BLaER1 treated with 17β-estradiol and CSF1 and Interleukin-3, amounts not matched to agents 10 nM and 100 nM (cell line): ENCODE data around the gene GTPBP1.

ENCODE experiments used
- H3K27ac ChIP-seq, 11 experiments: shearing (Covaris generic); formaldehyde crosslinking; 2 replicates each; pipeline ENCODE4 v1.8.1; 2022
- H3K27me3 ChIP-seq, 11 experiments: shearing (Covaris generic); formaldehyde crosslinking; 2 replicates each; pipeline ENCODE4 v1.8.1; 2022
- H3K36me3 ChIP-seq, 11 experiments: shearing (Covaris generic); formaldehyde crosslinking; 2 replicates each; pipeline ENCODE4 v1.8.1; 2022
- H3K4me1 ChIP-seq, 10 experiments: shearing (Covaris generic); formaldehyde crosslinking; 2 replicates each; pipeline ENCODE4 v1.8.1; 2022
- H3K4me2 ChIP-seq, 11 experiments: shearing (Covaris generic); formaldehyde crosslinking; 2 replicates each; pipeline ENCODE4 v1.8.1; 2022
- H3K4me3 ChIP-seq, 10 experiments: shearing (Covaris generic); formaldehyde crosslinking; 2 replicates each; pipeline ENCODE4 v1.8.1; 2022
- H3K9ac ChIP-seq, 11 experiments: shearing (Covaris generic); formaldehyde crosslinking; 2 replicates each; pipeline ENCODE4 v1.8.1; 2022
- H3K9me3 ChIP-seq, 11 experiments: shearing (Covaris generic); formaldehyde crosslinking; replicated peaks in 1 of 11; 2 replicates each; pipeline ENCODE4 v1.8.1; 2022
- H4K20me1 ChIP-seq, 11 experiments: shearing (Covaris generic); formaldehyde crosslinking; 2 replicates each; pipeline ENCODE4 v1.8.1; 2022
- Cebpa-rat ChIP-seq, 11 experiments: shearing (Covaris generic); IDR thresholded peaks; 2 replicates each; pipeline ENCODE4 v1.8.1; 2022

Gene GTPBP1

GRCh38 chr22:38768036-38768435 lies 62.3 kb downstream of the GTPBP1 start:
- Histone ChIP-seq H3K27ac (no peak overlapping the region), H3K4me1 (peaks cover 0 to 29% (median 21%) of the 10 kb centered on the region in 10 experiments; a peak in 16 of 20 replicates), H4K20me1 (peaks cover 0 to 4% (median 0%) of the 10 kb centered on the region in 11 experiments; a peak in 2 of 22 replicates), H3K4me3 (no peak overlapping the region), H3K4me2 (no peak overlapping the region), H3K9me3 (no peaks in the 10 kb centered on the region), H3K9ac (no peak overlapping the region), H3K27me3 (no peaks in the 10 kb centered on the region), H3K36me3 (no peaks in the 10 kb centered on the region)
- no peak for TF ChIP-seq Cebpa-rat (IDR thresholded peaks at IDR 0.05)

GRCh38 chr22:38770257-38770949 lies 64.7 kb downstream of the GTPBP1 start:
- H3K27me3 ChIP-seq: no peaks in the 10 kb centered on the region
- H3K36me3 ChIP-seq: no peaks in the 10 kb centered on the region
- no peak overlapping the region for H3K27ac ChIP-seq
- H3K9ac ChIP-seq: no peak overlapping the region
- no peak for TF ChIP-seq Cebpa-rat (IDR thresholded peaks at IDR 0.05)
- H3K4me2 ChIP-seq: no peak overlapping the region
- peaks cover 8 to 35% (median 28%) of the 10 kb centered on the region in 10 experiments for H3K4me1 ChIP-seq
- peaks cover 0 to 4% (median 0%) of the 10 kb centered on the region in 11 experiments; a peak in 2 of 22 replicates for H4K20me1 ChIP-seq
- H3K4me3 ChIP-seq: no peak overlapping the region
- no peaks in the 10 kb centered on the region for H3K9me3 ChIP-seq

GRCh38 chr22:38772623-38772873 lies 66.8 kb downstream of the GTPBP1 start:
- Histone ChIP-seq H3K27ac (no peak overlapping the region), H3K4me2 (no peak overlapping the region), H3K4me1 (peaks cover 19 to 36% (median 26%) of the 10 kb centered on the region in 10 experiments), H3K27me3 (no peaks in the 10 kb centered on the region), H3K9me3 (no peaks in the 10 kb centered on the region), H3K9ac (no peak overlapping the region), H3K36me3 (peaks cover 0 to 6% (median 0%) of the 10 kb centered on the region in 11 experiments; a peak in 1 of 22 replicates), H4K20me1 (peaks cover 0 to 4% (median 0%) of the 10 kb centered on the region in 11 experiments; a peak in 2 of 22 replicates), H3K4me3 (no peak overlapping the region)
- no peak for TF ChIP-seq Cebpa-rat (IDR thresholded peaks at IDR 0.05)

GRCh38 chr22:38773363-38773946 lies 67.7 kb downstream of the GTPBP1 start:
- no peak for TF ChIP-seq Cebpa-rat (IDR thresholded peaks at IDR 0.05)
- H4K20me1 ChIP-seq: peaks cover 0 to 4% (median 0%) of the 10 kb centered on the region in 11 experiments; a peak in 1 of 22 replicates
- no peaks in the 10 kb centered on the region for H3K27me3 ChIP-seq
- no peak overlapping the region for H3K27ac ChIP-seq
- no peak overlapping the region for H3K4me2 ChIP-seq
- no peak overlapping the region for H3K9ac ChIP-seq
- no peak overlapping the region for H3K4me3 ChIP-seq
- H3K36me3 ChIP-seq: peaks cover 0 to 10% (median 0%) of the 10 kb centered on the region in 11 experiments; a peak in 1 of 22 replicates
- H3K4me1 ChIP-seq: peaks cover 19 to 34% (median 25%) of the 10 kb centered on the region in 10 experiments
- H3K9me3 ChIP-seq: no peaks in the 10 kb centered on the region

GRCh38 chr22:38774496-38775166 lies 68.9 kb downstream of the GTPBP1 start:
- H3K4me3 ChIP-seq: no peak overlapping the region
- peak overlapping the region; percentile 39 to 79 (median 73); a peak in 20 of 22 replicates for H3K4me2 ChIP-seq
- no peaks in the 10 kb centered on the region for H3K9me3 ChIP-seq
- peak overlapping the region in 2 of 11 experiments; percentile 23 to 30; a peak in 1 of 22 replicates for H3K27ac ChIP-seq
- H3K27me3 ChIP-seq: no peaks in the 10 kb centered on the region
- peaks cover 0 to 22% (median 2%) of the 10 kb centered on the region in 11 experiments; a peak in 12 of 22 replicates for H3K36me3 ChIP-seq
- H3K4me1 ChIP-seq: peaks cover 19 to 34% (median 25%) of the 10 kb centered on the region in 10 experiments
- TF ChIP-seq Cebpa-rat (IDR thresholded peaks at IDR 0.05): no peak
- peak overlapping the region in 5 of 11 experiments; percentile 11 to 59 (median 39); a peak in 6 of 22 replicates for H3K9ac ChIP-seq
- peaks cover 0 to 4% (median 0%) of the 10 kb centered on the region in 11 experiments; a peak in 1 of 22 replicates for H4K20me1 ChIP-seq

- Histone ChIP-seq H3K9me3 (no peaks in the 10 kb centered on the region), H3K27me3 (no peaks in the 10 kb centered on the region), H3K9ac (peak overlapping the region in 8 of 11 experiments; percentile 7 to 59 (median 18); a peak in 10 of 22 replicates), H3K4me1 (peaks cover 19 to 34% (median 25%) of the 10 kb centered on the region in 10 experiments), H4K20me1 (0 out of 22 replicates have a peak, but pooled peaks cover 0 to 4% (median 0%) of the 10 kb centered on the region in 11 experiments), H3K27ac (peak overlapping the region in 5 of 11 experiments; percentile 4 to 48 (median 23); a peak in 6 of 22 replicates), H3K36me3 (peaks cover 0 to 32% (median 11%) of the 10 kb centered on the region in 11 experiments; a peak in 14 of 22 replicates), H3K4me2 (peak overlapping the region; percentile 39 to 79 (median 73)), H3K4me3 (no peak overlapping the region)
- no peak for TF ChIP-seq Cebpa-rat (IDR thresholded peaks at IDR 0.05)
These were observed 69.9 kb downstream of the GTPBP1 start for GRCh38 chr22:38775656-38776055.

GRCh38 chr22:38776086-38776485 lies 70.3 kb downstream of the GTPBP1 start:
- Histone ChIP-seq H3K4me1 (peaks cover 20 to 34% (median 25%) of the 10 kb centered on the region in 10 experiments), H4K20me1 (0 out of 22 replicates have a peak, but pooled peaks cover 0 to 4% (median 0%) of the 10 kb centered on the region in 11 experiments), H3K27me3 (no peaks in the 10 kb centered on the region), H3K36me3 (peaks cover 0 to 36% (median 15%) of the 10 kb centered on the region in 11 experiments; a peak in 15 of 22 replicates), H3K9me3 (no peaks in the 10 kb centered on the region), H3K4me2 (peak overlapping the region; percentile 39 to 79 (median 73); a peak in 21 of 22 replicates), H3K4me3 (no peak overlapping the region), H3K9ac (peak overlapping the region in 3 of 11 experiments; percentile 17 to 59 (median 39); a peak in 2 of 22 replicates), H3K27ac (peak overlapping the region in 3 of 11 experiments; percentile 16 to 48 (median 30); a peak in 4 of 22 replicates)
- TF ChIP-seq Cebpa-rat (IDR thresholded peaks at IDR 0.05): no peak

- TF ChIP-seq Cebpa-rat (IDR thresholded peaks at IDR 0.05): no peak
- H3K4me3 ChIP-seq: no peak overlapping the region
- H3K9me3 ChIP-seq: no peaks in the 10 kb centered on the region
- no peak overlapping the region for H3K27ac ChIP-seq
- no peak overlapping the region for H3K4me2 ChIP-seq
- no peaks in the 10 kb centered on the region for H3K27me3 ChIP-seq
- peaks cover 0 to 40% (median 17%) of the 10 kb centered on the region in 11 experiments; a peak in 15 of 22 replicates for H3K36me3 ChIP-seq
- H3K9ac ChIP-seq: no peak overlapping the region
- 0 out of 22 replicates have a peak, but pooled peaks cover 0 to 4% (median 0%) of the 10 kb centered on the region in 11 experiments for H4K20me1 ChIP-seq
- peaks cover 31 to 41% (median 33%) of the 10 kb centered on the region in 10 experiments for H3K4me1 ChIP-seq
These were observed 71.4 kb downstream of the GTPBP1 start for GRCh38 chr22:38777087-38777671.
